Measurements from ENCODE around the gene RBM48.

Gene RBM48

DNA sequence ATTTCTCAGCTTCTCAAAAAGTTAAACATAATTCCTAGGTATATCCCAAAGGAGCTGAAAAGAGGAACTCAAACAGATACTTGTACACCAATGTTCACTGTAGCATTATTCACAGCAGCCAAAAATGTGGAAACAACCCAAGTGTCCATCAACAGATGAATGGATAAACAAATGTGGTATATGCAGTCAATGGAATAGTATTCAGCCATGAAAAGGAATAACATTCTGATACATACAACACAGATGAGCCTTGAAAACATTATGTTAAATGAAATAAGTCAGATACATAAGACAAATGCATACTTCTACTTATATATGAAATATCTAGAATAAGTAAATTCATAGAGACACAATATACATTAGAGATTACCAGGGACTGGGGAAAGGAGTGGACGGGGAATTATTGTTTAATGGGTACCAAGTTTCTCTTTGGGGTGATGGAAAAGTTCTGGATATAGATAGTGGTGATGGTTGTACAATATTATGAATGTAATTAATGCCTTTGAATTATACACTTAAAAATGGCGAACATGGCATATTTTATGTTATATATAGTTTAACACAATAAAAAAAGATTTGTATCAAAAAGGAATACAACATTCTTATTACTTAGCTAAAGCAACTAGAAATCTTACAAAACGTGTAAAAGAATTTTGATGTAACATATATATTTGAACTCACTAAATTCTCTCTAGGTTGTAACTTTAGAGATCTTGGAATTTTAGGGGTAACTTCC is 15.3 kb upstream of the RBM48 start:
- Histone ChIP-seq H3K27me3 (ENCODE audit: insufficient read depth, poor library complexity, severe bottlenecking) (no peaks in the 10 kb centered on the region), H3K4me3 (replicated peaks; ENCODE audit: insufficient read depth, low read length) (no peak overlapping the region), H3K27ac (replicated peaks) (no peak overlapping the region)
- TF ChIP-seq GABPA (IDR thresholded peaks at IDR 0.05; ENCODE audit: low read depth) (no peak), SPI1 (IDR thresholded peaks at IDR 0.05; ENCODE audit: borderline replicate concordance, low read depth) (no peak), POLR2AphosphoS5 (IDR thresholded peaks at IDR 0.05; ENCODE audit: low read depth) (no peak), REST (IDR thresholded peaks at IDR 0.05; ENCODE audit: insufficient replicate concordance, low read depth) (no peak)
- TF ChIP-seq, protein P1, sequence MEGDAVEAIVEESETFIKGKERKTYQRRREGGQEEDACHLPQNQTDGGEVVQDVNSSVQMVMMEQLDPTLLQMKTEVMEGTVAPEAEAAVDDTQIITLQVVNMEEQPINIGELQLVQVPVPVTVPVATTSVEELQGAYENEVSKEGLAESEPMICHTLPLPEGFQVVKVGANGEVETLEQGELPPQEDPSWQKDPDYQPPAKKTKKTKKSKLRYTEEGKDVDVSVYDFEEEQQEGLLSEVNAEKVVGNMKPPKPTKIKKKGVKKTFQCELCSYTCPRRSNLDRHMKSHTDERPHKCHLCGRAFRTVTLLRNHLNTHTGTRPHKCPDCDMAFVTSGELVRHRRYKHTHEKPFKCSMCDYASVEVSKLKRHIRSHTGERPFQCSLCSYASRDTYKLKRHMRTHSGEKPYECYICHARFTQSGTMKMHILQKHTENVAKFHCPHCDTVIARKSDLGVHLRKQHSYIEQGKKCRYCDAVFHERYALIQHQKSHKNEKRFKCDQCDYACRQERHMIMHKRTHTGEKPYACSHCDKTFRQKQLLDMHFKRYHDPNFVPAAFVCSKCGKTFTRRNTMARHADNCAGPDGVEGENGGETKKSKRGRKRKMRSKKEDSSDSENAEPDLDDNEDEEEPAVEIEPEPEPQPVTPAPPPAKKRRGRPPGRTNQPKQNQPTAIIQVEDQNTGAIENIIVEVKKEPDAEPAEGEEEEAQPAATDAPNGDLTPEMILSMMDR (IDR thresholded peaks at IDR 0.05; ENCODE audit: insufficient read depth, low read length): no peak
- DNase-seq (ENCODE audit: low read depth in 1 of 2, low spot score in 1 of 2): no peak

- Histone ChIP-seq H3K27ac (replicated peaks) (no peak overlapping the region), H3K4me3 (replicated peaks; ENCODE audit: insufficient read depth, low read length) (no peak overlapping the region), H3K27me3 (ENCODE audit: insufficient read depth, poor library complexity, severe bottlenecking) (no peaks in the 10 kb centered on the region)
- TF ChIP-seq GABPA (IDR thresholded peaks at IDR 0.05; ENCODE audit: low read depth) (no peak), POLR2AphosphoS5 (IDR thresholded peaks at IDR 0.05; ENCODE audit: low read depth) (no peak)
- TF ChIP-seq, protein P1 (IDR thresholded peaks at IDR 0.05; ENCODE audit: insufficient read depth, low read length): no peak
- no peak for DNase-seq (ENCODE audit: low read depth in 1 of 2, low spot score in 1 of 2)
Measured at GRCh38 chr7:92517631-92518030, 11.0 kb upstream of the RBM48 start.

DNA sequence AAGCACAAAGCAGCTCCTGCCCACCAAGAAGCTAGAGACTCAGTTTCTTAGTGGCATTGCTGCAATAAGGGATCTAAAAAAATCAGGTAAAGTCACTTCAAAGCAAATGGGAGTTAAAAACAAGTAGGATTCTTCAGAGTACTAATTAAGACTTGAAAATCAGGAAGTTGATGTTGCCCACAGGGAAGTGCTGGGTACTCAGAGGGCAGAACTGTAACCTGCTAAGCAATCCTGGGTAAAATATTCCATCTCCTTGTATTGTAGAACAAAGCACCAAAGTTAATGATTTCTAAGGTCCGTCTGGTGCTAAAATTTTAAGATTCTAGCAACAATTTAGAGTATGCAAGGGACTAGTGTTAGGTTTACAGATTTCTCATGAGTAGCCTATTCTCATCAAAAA is 8.6 kb upstream of the RBM48 start:
- H3K4me3 ChIP-seq (replicated peaks; ENCODE audit: insufficient read depth, low read length): no peak overlapping the region
- DNase-seq (ENCODE audit: low read depth in 1 of 2, low spot score in 1 of 2): peak in 1 of 2 experiments; percentile 21
- peak; percentile 71; the same call in 1 of the 2 replicates for TF ChIP-seq SPI1 (IDR thresholded peaks at IDR 0.05; ENCODE audit: borderline replicate concordance, low read depth)
- no peak for TF ChIP-seq POLR2AphosphoS5 (IDR thresholded peaks at IDR 0.05; ENCODE audit: low read depth)
- TF ChIP-seq, protein P1 (IDR thresholded peaks at IDR 0.05; ENCODE audit: insufficient read depth, low read length): no peak
- TF ChIP-seq REST (IDR thresholded peaks at IDR 0.05; ENCODE audit: insufficient replicate concordance, low read depth): no peak
- no peak for TF ChIP-seq GABPA (IDR thresholded peaks at IDR 0.05; ENCODE audit: low read depth)
- no peaks in the 10 kb centered on the region for H3K27me3 ChIP-seq (ENCODE audit: insufficient read depth, poor library complexity, severe bottlenecking)
- H3K27ac ChIP-seq (replicated peaks): no peak overlapping the region

DNA sequence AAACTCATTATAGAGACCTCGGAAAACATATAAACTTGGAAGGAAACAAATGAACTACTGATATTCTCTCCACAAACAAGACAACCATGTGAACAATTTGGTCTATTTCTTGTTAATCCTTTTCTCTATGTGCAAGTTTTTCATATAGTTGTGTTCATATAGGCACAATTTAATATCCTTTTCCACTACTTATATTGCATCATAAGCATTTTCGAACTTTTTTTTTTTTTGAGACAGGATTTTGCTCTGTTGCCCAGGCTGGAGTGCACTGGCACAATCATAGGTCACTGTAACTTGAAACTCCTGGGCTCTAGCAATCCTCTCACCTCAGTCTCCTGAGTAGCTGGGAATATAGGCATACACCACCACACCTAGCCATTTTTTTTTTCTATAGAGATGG is 5.5 kb upstream of the RBM48 start:
- Histone ChIP-seq H3K4me3 (replicated peaks; ENCODE audit: insufficient read depth, low read length) (no peak overlapping the region), H3K27me3 (ENCODE audit: insufficient read depth, poor library complexity, severe bottlenecking) (no peaks in the 10 kb centered on the region), H3K27ac (replicated peaks) (no peak overlapping the region)
- TF ChIP-seq POLR2AphosphoS5 (IDR thresholded peaks at IDR 0.05; ENCODE audit: low read depth) (no peak), SPI1 (IDR thresholded peaks at IDR 0.05; ENCODE audit: borderline replicate concordance, low read depth) (no peak), GABPA (IDR thresholded peaks at IDR 0.05; ENCODE audit: low read depth) (no peak), REST (IDR thresholded peaks at IDR 0.05; ENCODE audit: insufficient replicate concordance, low read depth) (no peak)
- TF ChIP-seq, protein P1 (IDR thresholded peaks at IDR 0.05; ENCODE audit: insufficient read depth, low read length): no peak
- no peak for DNase-seq (ENCODE audit: low read depth in 1 of 2, low spot score in 1 of 2)

All from HL-60 (cell line).